ENCODE measurements around the gene FKBP5. TPM values are rescaled to one million over a fixed set of nuclear protein-coding genes. Genes with fewer than 3 reads are reported as not detected.

FKBP5 gene
- total and polyA plus RNA-seq, 9 of the 15 experiments (the other 6 are each of a cell fraction or from before 2014, with no cell fraction given): 32.7 to 151 (median 75.0) TPM

DNA sequence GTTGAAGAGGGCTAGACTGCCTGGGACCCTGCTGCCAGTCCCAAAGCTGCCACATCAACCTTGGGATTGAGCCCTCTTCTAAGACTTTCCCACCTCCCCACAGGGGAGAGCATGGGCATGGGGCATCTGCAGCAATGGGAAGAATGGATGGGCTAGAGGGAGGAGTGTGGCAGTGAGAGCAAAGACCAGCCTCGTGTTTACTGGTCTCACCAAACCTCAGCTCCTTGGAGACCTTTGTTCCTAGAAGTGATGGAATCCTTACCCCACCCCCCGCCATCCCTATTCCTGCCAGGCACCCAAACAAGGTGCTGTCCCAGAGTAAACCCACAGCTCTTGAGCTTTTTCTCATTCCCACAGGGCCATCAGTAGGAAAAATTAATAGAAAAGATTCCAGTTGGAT lies 28.1 kb upstream of the FKBP5 start (continued):
- TF ChIP-seq, protein P1, sequence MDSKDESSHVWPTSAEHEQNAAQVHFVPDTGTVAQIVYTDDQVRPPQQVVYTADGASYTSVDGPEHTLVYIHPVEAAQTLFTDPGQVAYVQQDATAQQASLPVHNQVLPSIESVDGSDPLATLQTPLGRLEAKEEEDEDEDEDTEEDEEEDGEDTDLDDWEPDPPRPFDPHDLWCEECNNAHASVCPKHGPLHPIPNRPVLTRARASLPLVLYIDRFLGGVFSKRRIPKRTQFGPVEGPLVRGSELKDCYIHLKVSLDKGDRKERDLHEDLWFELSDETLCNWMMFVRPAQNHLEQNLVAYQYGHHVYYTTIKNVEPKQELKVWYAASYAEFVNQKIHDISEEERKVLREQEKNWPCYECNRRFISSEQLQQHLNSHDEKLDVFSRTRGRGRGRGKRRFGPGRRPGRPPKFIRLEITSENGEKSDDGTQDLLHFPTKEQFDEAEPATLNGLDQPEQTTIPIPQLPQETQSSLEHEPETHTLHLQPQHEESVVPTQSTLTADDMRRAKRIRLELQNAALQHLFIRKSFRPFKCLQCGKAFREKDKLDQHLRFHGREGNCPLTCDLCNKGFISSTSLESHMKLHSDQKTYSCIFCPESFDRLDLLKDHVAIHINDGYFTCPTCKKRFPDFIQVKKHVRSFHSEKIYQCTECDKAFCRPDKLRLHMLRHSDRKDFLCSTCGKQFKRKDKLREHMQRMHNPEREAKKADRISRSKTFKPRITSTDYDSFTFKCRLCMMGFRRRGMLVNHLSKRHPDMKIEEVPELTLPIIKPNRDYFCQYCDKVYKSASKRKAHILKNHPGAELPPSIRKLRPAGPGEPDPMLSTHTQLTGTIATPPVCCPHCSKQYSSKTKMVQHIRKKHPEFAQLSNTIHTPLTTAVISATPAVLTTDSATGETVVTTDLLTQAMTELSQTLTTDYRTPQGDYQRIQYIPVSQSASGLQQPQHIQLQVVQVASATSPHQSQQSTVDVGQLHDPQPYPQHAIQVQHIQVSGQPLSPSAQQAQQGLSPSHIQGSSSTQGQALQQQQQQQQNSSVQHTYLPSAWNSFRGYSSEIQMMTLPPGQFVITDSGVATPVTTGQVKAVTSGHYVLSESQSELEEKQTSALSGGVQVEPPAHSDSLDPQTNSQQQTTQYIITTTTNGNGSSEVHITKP (IDR thresholded peaks at IDR 0.05; ENCODE audit: partially characterized antibody): no peak
- TF ChIP-seq NCOA2 (IDR thresholded peaks at IDR 0.05; ENCODE audit: partially characterized antibody in 2 of 2) (no peak), CTBP1 (IDR thresholded peaks at IDR 0.05; ENCODE audit: borderline replicate concordance) (no peak)
- TF ChIP-seq, protein P2, sequence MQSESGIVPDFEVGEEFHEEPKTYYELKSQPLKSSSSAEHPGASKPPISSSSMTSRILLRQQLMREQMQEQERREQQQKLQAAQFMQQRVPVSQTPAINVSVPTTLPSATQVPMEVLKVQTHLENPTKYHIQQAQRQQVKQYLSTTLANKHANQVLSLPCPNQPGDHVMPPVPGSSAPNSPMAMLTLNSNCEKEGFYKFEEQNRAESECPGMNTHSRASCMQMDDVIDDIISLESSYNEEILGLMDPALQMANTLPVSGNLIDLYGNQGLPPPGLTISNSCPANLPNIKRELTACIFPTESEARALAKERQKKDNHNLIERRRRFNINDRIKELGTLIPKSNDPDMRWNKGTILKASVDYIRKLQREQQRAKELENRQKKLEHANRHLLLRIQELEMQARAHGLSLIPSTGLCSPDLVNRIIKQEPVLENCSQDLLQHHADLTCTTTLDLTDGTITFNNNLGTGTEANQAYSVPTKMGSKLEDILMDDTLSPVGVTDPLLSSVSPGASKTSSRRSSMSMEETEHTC (IDR thresholded peaks at IDR 0.05): no peak
- TF ChIP-seq, protein P3, sequence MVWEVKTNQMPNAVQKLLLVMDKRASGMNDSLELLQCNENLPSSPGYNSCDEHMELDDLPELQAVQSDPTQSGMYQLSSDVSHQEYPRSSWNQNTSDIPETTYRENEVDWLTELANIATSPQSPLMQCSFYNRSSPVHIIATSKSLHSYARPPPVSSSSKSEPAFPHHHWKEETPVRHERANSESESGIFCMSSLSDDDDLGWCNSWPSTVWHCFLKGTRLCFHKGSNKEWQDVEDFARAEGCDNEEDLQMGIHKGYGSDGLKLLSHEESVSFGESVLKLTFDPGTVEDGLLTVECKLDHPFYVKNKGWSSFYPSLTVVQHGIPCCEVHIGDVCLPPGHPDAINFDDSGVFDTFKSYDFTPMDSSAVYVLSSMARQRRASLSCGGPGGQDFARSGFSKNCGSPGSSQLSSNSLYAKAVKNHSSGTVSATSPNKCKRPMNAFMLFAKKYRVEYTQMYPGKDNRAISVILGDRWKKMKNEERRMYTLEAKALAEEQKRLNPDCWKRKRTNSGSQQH (CRISPR knock-in tag; IDR thresholded peaks at IDR 0.05): no peak
- TF ChIP-seq, protein P4, sequence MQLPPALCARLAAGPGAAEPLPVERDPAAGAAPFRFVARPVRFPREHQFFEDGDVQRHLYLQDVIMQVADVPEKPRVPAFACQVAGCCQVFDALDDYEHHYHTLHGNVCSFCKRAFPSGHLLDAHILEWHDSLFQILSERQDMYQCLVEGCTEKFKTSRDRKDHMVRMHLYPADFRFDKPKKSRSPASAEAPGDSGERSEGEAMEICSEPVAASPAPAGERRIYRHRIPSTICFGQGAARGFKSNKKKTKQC (CRISPR knock-in tag; IDR thresholded peaks at IDR 0.05): no peak
